ENCODE data around the gene GRK4. TPM values are rescaled to one million over a fixed set of nuclear protein-coding genes. Genes with fewer than 3 reads are reported as not detected.

GRK4 gene
- total RNA-seq, 1 experiment from 2014 or later = 4.2 TPM

GRCh38 chr4:2937146-2937857 is 26.1 kb upstream of the GRK4 start:
- RAD21 ChIA-PET (ENCODE audit: low non-redundant PET in 1 of 2, low total read pairs in 2 of 2, uncharacterized antibody in 2 of 2, unreplicated experiment in 2 of 2) = interaction anchor here in 1 of 2 experiments (2.1 kb wide), 1 partner anchor 173 kb away, joined by 5 read pairs; no protein-coding TSS in a partner anchor
- Histone ChIP-seq H3K4me1 (ENCODE audit: control insufficient read depth in 1 of 2, insufficient read depth in 2 of 2, low read length in 2 of 2) (peaks cover 24 to 45% of the 10 kb centered on the region in 2 experiments), H3K36me3 (ENCODE audit: control insufficient read depth in 1 of 2, insufficient read depth in 2 of 2, low read length in 2 of 2) (peaks cover 21 to 53% of the 10 kb centered on the region in 2 experiments), H3K4me3 (replicated peaks in 1 of 2; ENCODE audit: low read depth in 1 of 2, low read length in 2 of 2) (peak overlapping the region in 1 of 2 experiments; percentile 98; a peak in 2 of 4 replicates), H3K79me2 (ENCODE audit: insufficient read depth, low read length) (peaks cover 41% of the 10 kb centered on the region), H3K27me3 (ENCODE audit: insufficient read depth, low read length) (no peaks in the 10 kb centered on the region), H4K20me1 (ENCODE audit: insufficient read depth) (peaks cover 5% of the 10 kb centered on the region; the same call in 1 of the 2 replicates), H3K9me2 (ENCODE audit: insufficient read depth) (no peaks in the 10 kb centered on the region), H3K9ac (ENCODE audit: low read length) (peak overlapping the region; percentile 99), H3K9me3 (ENCODE audit: control insufficient read depth in 1 of 2, insufficient read depth in 1 of 2, low read depth in 1 of 2, low read length in 2 of 2) (no peaks in the 10 kb centered on the region), H3K4me2 (ENCODE audit: low read length) (peak overlapping the region; percentile 74), H2AFZ (ENCODE audit: low read depth, low read length, poor library complexity, severe bottlenecking) (no peak overlapping the region), H3K27ac (ENCODE audit: low read depth, low read length) (peak overlapping the region; percentile 96)
- peak; percentile 68 for DNase-seq (ENCODE audit: low read depth, low spot score)
- no TSS peak for BruUV-seq (replicated peaks)
- no peak for TF ChIP-seq CTCF (IDR thresholded peaks at IDR 0.05 in 2 of 3, conservative IDR thresholded peaks at IDR 0.05 in 1 of 3; ENCODE audit: borderline replicate concordance in 1 of 3, insufficient read depth in 1 of 3, low read depth in 2 of 3, low read length in 2 of 3)
- TF ChIP-seq ZNF274 (IDR thresholded peaks at IDR 0.05; ENCODE audit: low read depth, low read length) = no peak
- TF ChIP-seq EGR1 (IDR thresholded peaks at IDR 0.05; ENCODE audit: low read depth) = no peak
- no peak for TF ChIP-seq REST (IDR thresholded peaks at IDR 0.05; ENCODE audit: low read depth)
- TF ChIP-seq YY1 (IDR thresholded peaks at IDR 0.05; ENCODE audit: extremely low read depth, insufficient replicate concordance, low read depth, low read length) = peak; percentile 33
- TF ChIP-seq SRF (IDR thresholded peaks at IDR 0.05; ENCODE audit: low read depth) = no peak
- TF ChIP-seq ZBTB33 (IDR thresholded peaks at IDR 0.05; ENCODE audit: extremely low read depth, insufficient replicate concordance, low read length) = peak; percentile 36
- TF ChIP-seq EZH2 (IDR thresholded peaks at IDR 0.05) = no peak
- no peak for TF ChIP-seq ZFX (IDR thresholded peaks at IDR 0.05)
- no peak for TF ChIP-seq EZH2phosphoT487 (IDR thresholded peaks at IDR 0.05; ENCODE audit: borderline replicate concordance)
- TF ChIP-seq MAX (IDR thresholded peaks at IDR 0.05) = no peak
- no peak; the same call in none of the 2 replicates for TF ChIP-seq POLR2AphosphoS5 (IDR thresholded peaks at IDR 0.05; ENCODE audit: low read depth, low read length)
- CTCF ChIA-PET = interaction anchor here (0.9 kb wide), 1 partner anchor 16 kb away, joined by 3 read pairs; no protein-coding TSS in a partner anchor
- ATAC-seq = peak; percentile 39
- POLR2A ChIA-PET = interaction anchor here (1.5 to 1.8 kb wide), 2 partner anchors 11 to 26 kb away, joined by 3 to 4 read pairs; partner anchors contain the start of genes GRK4 and NOP14
- intact Hi-C loops (cut with micrococcal nuclease) = no loop called here
